ENCODE measurements around the gene NUP160.

The NUP160 gene

DNA sequence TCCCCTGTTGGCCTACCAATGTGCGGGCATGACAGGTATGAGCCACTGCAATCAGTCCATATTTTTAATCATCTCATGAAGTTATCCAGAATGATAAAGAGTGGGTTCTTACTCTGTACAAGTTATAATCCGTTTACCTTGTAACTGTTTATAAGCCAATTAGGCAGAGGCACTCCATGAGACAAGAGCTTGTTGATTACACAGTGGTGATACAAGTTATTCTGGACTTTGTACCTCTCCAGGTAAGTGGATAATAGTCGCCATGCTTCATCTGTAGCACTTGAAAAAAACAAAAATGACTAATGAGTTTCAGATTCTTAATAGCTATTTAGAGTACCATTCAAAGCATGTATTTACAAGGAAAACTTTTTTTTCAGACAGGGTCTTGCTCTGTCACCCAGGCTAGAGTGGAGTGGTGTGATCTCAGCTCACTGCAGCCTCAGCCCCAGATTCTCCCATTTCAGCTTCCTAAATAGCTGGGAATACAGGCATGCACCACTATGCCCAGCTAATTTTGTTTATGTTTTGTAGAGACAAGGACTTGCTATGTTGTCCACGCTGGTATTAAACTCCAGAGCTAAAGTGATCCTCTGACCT lies 63.3 kb downstream of the NUP160 start:
- DNase-seq: no peak

DNA sequence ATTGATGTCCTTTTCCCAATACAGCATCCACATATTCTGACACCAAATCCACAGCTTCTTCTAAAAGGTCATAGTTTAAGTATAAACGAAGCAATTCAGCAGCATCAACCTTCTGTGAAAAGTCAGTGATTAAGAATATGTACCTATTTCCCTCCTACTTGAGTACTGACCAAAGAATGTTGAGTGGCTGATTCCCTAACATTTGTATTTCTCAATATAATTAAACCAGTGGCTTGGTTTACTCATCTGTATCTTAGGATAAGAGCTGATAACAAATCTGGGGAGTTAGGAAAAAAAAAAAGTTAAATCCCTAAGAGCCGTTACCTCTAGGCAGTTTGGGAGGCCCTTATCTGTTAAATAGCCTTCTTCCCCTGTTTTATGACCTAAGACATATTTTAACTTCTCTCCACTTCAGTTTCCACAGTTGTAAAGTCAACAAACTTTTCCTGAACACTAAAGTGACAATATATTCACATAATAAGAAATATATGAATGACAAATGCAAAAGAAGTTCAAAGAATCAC lies 65.0 kb downstream of the NUP160 start:
- DNase-seq: no peak

DNA sequence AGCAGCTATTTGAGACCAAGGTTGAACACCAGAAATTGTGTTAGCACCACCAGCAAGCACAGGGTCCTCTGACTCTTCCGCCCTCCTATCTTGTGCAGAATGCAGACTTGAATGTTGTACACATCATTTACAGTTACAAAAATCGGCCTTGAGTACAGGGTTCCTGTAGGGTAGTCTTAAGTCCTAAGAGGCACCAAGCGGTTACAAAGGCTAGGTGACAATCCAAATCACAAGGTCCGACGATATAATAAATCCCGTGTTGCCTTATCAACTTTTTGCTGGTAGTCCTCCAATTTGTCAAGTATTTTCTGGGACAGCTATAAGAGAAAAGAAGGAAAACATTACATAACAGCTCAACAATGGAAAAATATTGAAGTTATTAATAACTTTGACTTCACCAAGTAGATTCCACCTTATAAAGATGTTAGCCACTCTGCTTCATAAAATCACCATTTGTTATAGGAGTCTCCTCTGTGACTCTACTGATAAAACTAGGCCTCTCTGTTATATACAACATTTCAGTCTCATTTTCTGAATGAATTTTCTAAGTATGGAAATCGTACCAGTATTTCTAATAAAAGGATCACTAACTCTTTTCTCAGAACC lies 69.2 kb downstream of the NUP160 start:
- no peak for DNase-seq

DNA sequence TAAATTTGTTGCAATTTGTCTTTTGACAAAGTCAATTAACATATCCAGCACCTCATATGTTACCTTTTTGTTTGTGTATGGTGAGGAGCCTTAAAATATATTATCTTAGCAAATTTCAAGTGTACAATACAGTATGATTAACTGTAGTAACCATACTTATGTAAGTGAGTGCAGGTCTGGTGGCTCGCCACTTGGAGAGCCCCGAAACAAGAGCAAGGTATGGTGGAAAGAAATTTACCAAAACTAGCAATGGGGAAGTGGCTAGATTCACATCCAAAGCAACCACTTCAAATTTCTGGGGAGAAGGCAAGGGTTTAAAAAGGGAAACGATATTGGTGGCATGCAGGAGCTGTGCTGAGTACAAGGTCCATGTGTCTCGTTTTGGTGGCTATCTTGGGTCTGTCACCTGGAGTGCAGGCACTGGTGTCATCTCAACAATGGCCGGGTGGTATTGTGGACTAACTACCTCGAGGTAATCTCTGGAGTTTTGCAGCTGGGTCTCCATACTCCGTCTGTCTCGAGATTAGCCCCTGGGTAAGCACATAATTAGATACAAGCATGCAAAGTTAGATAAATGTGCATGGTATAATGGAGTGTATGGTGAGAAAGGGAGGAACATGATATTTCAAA lies 72.8 kb downstream of the NUP160 start:
- DNase-seq: no peak

DNA sequence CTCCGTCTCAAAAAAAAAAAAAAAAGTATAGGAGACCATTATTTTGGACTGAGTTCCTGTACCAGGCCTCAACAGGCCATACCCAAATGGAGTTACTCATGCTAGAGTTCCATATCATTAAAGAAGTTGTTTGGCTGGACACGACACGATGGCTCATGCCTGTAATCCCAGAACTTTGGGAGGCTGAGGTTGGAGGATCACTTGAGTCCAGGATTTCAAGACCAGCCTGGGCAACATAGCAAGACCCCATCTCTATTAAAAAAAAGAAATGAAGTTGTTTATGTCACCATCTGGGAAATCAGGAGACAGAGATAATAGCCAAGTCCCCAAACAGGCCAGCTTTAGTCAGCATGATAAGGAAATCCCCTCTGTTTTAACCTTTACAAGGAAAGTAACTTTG lies 74.3 kb downstream of the NUP160 start:
- DNase-seq: peak in 1 of 2 experiments; percentile 7

DNA sequence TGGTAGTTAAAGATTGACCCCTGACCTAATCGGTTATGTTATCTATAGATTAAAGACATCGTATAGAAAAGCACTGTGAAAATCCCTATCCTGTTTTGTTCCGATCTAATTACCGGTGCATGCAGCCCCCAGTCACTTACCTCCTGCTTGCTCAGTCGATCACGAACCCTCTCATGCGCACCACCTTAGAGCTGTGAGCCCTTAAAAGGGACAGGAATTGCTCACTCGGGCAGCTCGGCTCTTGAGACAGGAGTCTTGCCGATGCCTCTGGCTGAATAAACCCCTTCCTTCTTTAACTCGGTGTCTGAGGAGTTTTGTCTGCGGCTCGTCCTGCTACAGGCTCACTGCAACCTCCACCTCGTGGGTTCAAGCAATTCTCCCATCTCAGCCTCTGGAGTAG lies 78.6 kb downstream of the NUP160 start:
- peak in 1 of 2 experiments; percentile 17 for DNase-seq

DNA sequence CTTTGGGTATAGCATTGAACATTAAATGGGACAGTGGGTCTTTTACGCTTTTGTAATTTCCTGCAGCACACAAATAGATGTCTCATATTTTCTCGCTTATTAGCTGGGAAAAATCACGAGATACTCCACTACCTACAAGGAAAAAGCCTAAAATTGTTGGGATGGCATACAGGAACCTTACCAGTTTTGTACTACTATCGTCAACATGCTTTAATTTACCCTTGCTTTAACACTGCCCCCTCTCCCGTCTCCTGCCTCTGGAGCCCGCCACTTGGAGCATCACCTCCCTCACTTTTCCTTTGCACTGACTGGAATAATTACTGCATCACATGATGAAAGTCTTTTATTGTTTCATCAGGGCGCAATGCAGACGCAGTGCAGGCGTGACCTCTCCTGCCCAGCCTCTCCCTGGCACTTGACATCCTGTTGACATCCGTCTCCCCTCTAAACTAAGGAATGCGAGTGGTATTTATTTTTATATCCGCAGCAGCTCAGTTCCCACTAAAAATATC lies 80.0 kb downstream of the NUP160 start:
- peak; percentile 57 to 58 for DNase-seq

DNA sequence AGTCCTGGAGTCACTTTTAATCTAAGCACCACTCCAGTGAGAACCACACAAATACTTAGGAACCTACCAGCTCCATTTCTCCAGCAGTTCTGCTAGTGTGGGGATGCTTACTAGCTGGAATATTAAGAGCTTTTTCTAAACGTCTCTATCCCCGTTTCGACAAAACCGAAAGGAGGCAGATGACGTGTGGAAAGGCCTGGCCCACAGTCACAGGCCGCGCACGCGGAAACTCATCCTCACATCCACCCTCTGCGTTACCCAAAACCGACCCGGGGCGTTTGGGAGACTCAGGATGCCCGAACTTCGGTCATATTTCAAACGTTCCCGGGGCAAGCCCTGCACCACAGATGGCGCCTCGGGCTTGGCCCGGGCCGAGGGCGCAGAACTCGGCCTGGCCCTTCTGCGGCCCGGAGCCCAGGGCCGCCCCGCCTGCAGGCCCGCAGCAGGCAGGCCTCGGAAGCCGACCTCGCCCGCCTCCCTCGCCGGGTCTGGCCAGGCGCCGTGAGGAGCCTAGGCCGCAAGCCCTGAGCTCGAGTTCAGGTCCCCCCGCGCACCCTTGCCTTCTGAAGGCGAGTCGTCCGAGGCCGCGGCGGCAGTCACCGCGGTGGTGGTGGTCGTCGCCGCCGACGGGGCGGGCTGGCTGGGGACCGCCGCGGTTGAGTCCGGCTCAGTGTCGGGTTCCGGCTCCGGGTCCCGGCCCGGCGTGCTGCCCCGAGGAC lies 81.5 kb downstream of the NUP160 start:
- peak; percentile 85 to 87 for DNase-seq

DNA sequence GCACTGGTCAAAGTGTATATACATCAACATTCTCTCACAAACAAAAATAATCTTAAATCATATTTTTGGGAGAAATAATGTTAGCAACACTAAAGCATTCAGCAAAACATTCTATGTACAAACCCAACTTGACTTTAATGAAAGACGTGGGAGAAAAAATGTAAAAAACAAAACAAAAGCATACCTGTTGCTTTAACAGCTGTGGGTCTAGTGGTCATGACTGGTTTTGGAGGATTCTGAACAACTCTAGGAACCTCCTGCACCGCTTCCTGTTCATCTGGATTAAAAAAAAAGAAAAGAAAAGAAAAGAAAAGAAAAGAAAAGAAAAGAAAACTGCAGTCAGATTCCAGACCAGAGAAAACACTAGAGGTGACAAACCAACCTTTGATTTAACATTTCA lies 83.1 kb downstream of the NUP160 start:
- no peak for DNase-seq

DNA sequence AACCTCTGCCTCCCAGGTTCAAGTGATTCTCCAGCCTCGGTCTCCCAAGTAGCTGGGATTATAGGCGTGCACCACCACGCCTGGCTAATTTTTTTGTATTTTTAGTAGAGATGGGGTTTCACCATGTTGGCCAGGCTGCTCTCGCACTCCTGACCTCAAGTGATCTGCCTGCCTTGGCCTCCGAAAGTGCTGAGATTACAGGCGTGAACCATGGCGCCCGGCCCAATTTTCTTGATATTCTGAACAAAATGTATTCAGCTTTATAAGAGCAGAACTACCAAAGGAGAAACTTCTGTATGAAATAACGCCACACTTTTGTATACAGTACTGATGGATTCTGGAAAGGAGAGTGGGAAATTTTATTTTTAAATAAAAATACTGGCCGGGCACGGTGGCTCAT lies 88.9 kb downstream of the NUP160 start:
- peak; percentile 11 for DNase-seq

DNA sequence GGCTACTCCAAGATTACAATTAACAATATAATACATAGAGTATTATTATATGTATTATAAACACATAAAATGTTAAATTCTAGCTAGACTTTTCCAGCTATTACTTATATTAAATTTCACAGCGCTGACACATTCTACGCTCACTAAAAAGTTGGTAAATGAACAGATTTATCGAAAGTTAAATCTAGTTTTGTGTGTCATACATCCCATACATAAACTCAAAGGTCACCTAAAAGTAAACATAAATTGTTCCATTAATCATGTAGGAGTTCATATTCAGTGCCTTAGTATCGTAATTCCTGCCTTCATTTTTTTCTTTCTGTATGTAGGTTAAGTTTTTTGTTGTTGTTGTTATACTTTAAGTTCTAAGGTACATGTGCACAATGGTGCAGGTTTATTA lies 91.9 kb downstream of the NUP160 start:
- no peak for DNase-seq

DNA sequence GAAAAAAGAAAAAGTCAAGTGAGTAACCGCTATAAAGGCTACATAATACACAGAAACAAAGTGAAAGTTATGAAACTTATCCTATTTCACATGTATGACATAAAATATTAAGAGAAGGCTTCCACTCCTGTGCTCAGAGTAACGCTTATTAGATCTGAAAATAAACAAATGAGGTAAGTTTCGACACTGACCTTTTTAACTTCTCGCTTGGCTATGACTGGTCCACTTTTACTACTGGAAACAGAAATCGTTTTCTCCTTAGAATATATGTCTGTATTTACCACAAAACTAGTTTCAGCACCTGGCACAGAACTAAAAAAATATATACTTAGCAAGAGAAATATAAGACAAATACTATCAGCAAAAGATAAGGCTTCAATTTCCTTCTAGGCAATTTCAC lies 97.4 kb downstream of the NUP160 start:
- no peak for DNase-seq

DNA sequence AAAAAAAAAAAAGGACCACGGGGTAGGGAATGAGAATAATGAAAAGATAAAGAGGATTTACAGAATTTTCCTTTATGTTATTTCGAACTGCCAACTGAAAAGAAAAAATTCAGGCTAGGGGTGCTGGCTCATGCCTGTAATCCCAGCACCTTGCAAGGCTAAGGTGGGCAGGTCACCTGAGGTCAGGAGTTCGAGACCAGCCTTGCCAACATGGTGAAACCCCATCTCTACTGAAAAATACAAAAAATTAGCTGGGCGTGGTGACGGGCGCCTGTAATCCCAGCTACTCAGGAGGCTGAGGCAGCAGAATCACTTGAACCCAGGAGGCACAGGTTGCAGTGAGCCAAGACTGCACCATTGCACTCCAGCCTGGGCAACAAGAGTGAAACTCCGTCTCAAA lies 105.7 kb downstream of the NUP160 start:
- DNase-seq: peak in 1 of 2 experiments; percentile 13

DNA sequence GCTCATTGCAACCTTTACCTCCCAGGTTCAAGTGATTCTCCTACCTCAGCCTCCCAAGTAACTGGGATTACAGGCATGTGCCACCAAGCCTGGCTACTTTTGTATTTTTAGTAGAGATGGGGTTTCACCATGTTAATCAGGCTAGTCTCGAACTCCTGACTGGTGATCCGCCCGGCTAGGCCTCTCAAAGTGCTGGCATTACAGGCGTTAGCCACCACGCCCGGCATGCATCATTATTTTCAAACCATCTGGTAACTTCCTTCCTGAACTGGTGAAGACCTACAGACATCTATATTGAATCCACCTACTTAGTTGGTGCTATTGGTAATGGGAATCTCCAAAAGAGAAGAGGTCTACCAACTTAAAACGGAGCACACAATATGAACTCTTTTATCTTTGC lies 110.3 kb downstream of the NUP160 start:
- peak in 1 of 2 experiments; percentile 15 for DNase-seq

DNA sequence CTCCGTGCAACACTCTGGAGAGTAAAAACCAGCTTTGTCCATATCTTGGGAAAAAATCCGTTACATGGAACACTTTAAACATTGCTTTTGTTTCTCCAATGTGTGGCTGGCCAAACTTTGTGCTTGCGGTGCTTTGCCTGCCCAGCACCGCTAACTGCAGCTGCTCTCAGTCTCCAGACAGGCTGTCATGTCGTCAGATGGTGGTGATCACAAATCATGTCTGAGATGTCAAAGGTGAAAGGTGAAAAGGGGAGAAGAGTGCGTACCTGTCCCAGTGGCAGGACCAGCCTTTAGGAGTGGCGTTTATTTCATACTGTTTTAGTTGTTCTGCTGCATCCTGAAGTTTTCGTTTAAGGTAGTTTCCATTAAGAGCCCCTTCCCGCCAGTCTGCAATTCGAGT lies 115.9 kb downstream of the NUP160 start:
- peak in 1 of 2 experiments; percentile 4 for DNase-seq

DNA sequence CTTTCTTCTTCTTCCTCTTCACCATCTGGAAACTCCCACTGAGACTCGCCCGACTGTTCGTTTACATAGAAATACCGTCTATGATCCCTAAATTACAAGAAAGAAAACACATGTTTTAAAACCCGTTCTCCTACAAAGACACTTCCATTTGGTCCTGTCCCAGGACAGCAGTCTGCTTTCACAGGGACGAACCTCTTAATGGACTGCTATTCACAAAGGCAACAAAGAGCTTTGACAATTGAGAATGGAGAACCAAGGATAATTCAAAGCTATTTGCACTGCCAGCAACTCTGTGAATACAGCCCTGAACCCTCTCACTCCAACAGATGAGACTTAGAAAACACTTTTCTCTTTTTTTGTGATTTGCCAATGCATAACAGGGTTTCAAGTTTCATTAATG lies 116.7 kb downstream of the NUP160 start:
- DNase-seq: no peak

All from activated T-cell treated with anti-CD3 and anti-CD28 coated beads, Interleukin-2, amount 50 U/mL, for 48 hours (primary cell).